ENCODE results near the gene APLN. TPM values are rescaled to one million over a fixed set of nuclear protein-coding genes. Genes with fewer than 3 reads are reported as not detected.

APLN gene
- total RNA-seq, 1 donor from 2014 or later: 83.9 TPM

DNA sequence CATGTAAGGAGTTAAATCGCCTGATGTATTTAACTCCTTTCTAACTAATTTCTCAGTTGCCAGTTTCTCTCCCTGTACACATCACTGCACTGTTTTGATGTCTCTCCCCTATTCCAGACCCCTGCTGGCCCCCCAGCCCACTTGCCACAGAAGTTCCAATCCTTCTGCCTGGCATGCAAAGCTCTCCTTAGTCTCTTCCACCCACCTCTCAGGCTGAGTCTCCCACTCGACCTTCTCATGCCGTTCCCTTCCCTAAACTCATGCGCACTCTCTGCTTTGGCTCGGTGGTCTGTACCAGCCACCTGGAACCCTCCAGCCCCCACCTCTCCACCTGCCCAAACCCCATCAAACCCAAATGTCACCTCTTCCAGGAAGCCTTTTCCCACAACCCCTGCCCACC is 56.9 kb downstream of the APLN start:
- DNase-seq (ENCODE audit: low read depth, low spot score): no peak

DNA sequence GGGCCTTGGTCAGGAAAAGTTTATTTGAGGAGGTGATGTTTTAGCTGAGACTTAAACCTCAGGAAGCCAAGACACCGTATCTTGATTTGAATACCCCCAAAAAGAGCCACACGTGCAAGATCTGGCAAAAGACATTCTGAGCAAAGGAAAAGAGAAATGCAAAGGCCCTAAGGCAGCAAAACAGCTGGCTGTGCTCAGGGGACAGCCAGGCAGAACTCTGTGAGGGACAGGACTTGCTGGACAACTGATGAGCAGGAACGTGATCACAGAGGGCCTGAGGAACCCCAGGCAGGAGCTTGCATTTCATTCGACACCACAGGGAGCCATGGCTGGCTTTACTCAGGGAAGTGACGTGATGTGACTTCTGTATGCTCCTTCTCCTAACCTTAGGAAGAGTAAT is 58.7 kb downstream of the APLN start:
- DNase-seq (ENCODE audit: low read depth, low spot score): no peak

Other genes starting within 250 kb of the APLN start
- 31.5 and 31.9 TPM in 2 replicates for gene SMARCA1, start 131.5 kb downstream of the APLN start, total RNA-seq
- 14.6 and 16.3 TPM in 2 replicates for gene OCRL, start 114.7 kb downstream of the APLN start, total RNA-seq
- not detected in 2 replicates for gene XPNPEP2, start 84.0 kb upstream of the APLN start, total RNA-seq
- not detected in 2 replicates for gene SASH3, start 125.0 kb upstream of the APLN start, total RNA-seq
- gene ZDHHC9, start 188.9 kb upstream of the APLN start, total RNA-seq: 17.4 and 19.7 TPM in 2 replicates

Data from pulmonary artery endothelial cell (primary cell).